ENCODE data around the gene C1QTNF6.

Gene C1QTNF6
- long read RNA-seq, partial matches to known transcripts: 0 of 4 reads
- long read RNA-seq, other reads (novel, unspliced or antisense): 4 of 4 reads

- H3K27me3 ChIP-seq (ENCODE audit: insufficient read depth, poor library complexity, severe bottlenecking): no peaks in the 10 kb centered on the region
- H3K4me3 ChIP-seq (replicated peaks; ENCODE audit: insufficient read depth, low read length): no peak within 1 kb of the TSS
- TF ChIP-seq CTCF (IDR thresholded peaks at IDR 0.05; ENCODE audit: insufficient read depth, low read length): no peak
- no peak for TF ChIP-seq POLR2AphosphoS5 (IDR thresholded peaks at IDR 0.05; ENCODE audit: low read depth)
- no peak for TF ChIP-seq SPI1 (IDR thresholded peaks at IDR 0.05; ENCODE audit: borderline replicate concordance, low read depth)
These were observed at the start of gene C1QTNF6 for GRCh38 chr22:37187891-37188761. Gene C1QTNF6 (minus strand): TSS chr22:37188247. CDS start chr22:37188213, 34 bp downstream.

GRCh38 chr22:37235897-37236607 is 48.0 kb upstream of the C1QTNF6 start:
- peak in 1 of 2 experiments; percentile 71 for DNase-seq (ENCODE audit: low read depth in 1 of 2, low spot score in 1 of 2)
- no peak overlapping the region for H3K4me3 ChIP-seq (replicated peaks; ENCODE audit: insufficient read depth, low read length)
- no peaks in the 10 kb centered on the region for H3K27me3 ChIP-seq (ENCODE audit: insufficient read depth, poor library complexity, severe bottlenecking)
- TF ChIP-seq REST (IDR thresholded peaks at IDR 0.05; ENCODE audit: insufficient replicate concordance, low read depth) (no peak), CTCF (IDR thresholded peaks at IDR 0.05; ENCODE audit: insufficient read depth, low read length) (no peak), SPI1 (IDR thresholded peaks at IDR 0.05; ENCODE audit: borderline replicate concordance, low read depth) (no peak), POLR2AphosphoS5 (IDR thresholded peaks at IDR 0.05; ENCODE audit: low read depth) (no peak), GABPA (IDR thresholded peaks at IDR 0.05; ENCODE audit: low read depth) (no peak)
- peak overlapping the region; percentile 38 for H3K27ac ChIP-seq (replicated peaks)

More at GRCh38 chr22:37187891-37188761, at the start of gene C1QTNF6:
- no peak for DNase-seq (ENCODE audit: low read depth in 1 of 2, low spot score in 1 of 2)
- no peak within 1 kb of the TSS for H3K27ac ChIP-seq (replicated peaks)

GRCh38 chr22:37234736-37235711 is 47.0 kb upstream of the C1QTNF6 start:
- peak overlapping the region; percentile 12; the same call in 1 of the 2 replicates for H3K27ac ChIP-seq (replicated peaks)
- no peak overlapping the region for H3K4me3 ChIP-seq (replicated peaks; ENCODE audit: insufficient read depth, low read length)
- TF ChIP-seq REST (IDR thresholded peaks at IDR 0.05; ENCODE audit: insufficient replicate concordance, low read depth): no peak
- TF ChIP-seq GABPA (IDR thresholded peaks at IDR 0.05; ENCODE audit: low read depth): no peak
- no peak for TF ChIP-seq CTCF (IDR thresholded peaks at IDR 0.05; ENCODE audit: insufficient read depth, low read length)
- TF ChIP-seq SPI1 (IDR thresholded peaks at IDR 0.05; ENCODE audit: borderline replicate concordance, low read depth): no peak
- TF ChIP-seq POLR2AphosphoS5 (IDR thresholded peaks at IDR 0.05; ENCODE audit: low read depth): no peak
- no peak for DNase-seq (ENCODE audit: low read depth in 1 of 2, low spot score in 1 of 2)
- H3K27me3 ChIP-seq (ENCODE audit: insufficient read depth, poor library complexity, severe bottlenecking): no peaks in the 10 kb centered on the region
